Fibroblast of the aortic adventitia (primary cell): ENCODE results near the gene NCOA5. TPM values are rescaled to one million over a fixed set of nuclear protein-coding genes. Genes with fewer than 3 reads are reported as not detected.
"Not testable (repeated sequence)": the region's sequence is repeated elsewhere in the genome, so short reads cannot be mapped to it uniquely, and the experiment has no call there.

ENCODE experiments used
- DNase-seq: peaks from one replicate; pipeline ENCODE4 v3.0.0-alpha.2; 2010; ENCODE audit warnings: low read depth
- H3K4me3 ChIP-seq: 2 replicates; pipeline ENCODE4 v1.5.1; 2011; ENCODE audit warnings: low read depth, mild to moderate bottlenecking, control low read depth, low read length, moderate library complexity
- CTCF ChIP-seq: IDR thresholded peaks from 2 replicates; pipeline ENCODE4 v1.5.1; 2011; ENCODE audit warnings: mild to moderate bottlenecking, low read length, control low read depth, inconsistent platforms; ENCODE audit not compliant: insufficient read depth
- total RNA-seq: library from RNA; depleted of rRNA; stranded (reverse); fragments of >200 nt; gene quantifications from 2 replicates; pipeline ENCODE4 v1.2.3, GENCODE V29; 2012; ENCODE audit warnings: low replicate concordance

The NCOA5 gene
- total RNA-seq, 1 donor: 24.0 TPM

- no peak for TF ChIP-seq CTCF
- H3K4me3 ChIP-seq: no peak overlapping the region
- no peak for DNase-seq
These were observed 14.5 kb upstream of the NCOA5 start for GRCh38 chr20:46104262-46104661.

- no peak for DNase-seq
- no peak overlapping the region for H3K4me3 ChIP-seq
- no peak for TF ChIP-seq CTCF
These were observed 13.2 kb upstream of the NCOA5 start for GRCh38 chr20:46102940-46103339.

- no peak overlapping the region for H3K4me3 ChIP-seq
- no peak for TF ChIP-seq CTCF
- no peak for DNase-seq
These were observed 12.2 kb upstream of the NCOA5 start for GRCh38 chr20:46101957-46102356.

GRCh38 chr20:46100988-46101387 lies 11.2 kb upstream of the NCOA5 start:
- no peak overlapping the region for H3K4me3 ChIP-seq
- no peak for DNase-seq
- TF ChIP-seq CTCF: no peak

DNA sequence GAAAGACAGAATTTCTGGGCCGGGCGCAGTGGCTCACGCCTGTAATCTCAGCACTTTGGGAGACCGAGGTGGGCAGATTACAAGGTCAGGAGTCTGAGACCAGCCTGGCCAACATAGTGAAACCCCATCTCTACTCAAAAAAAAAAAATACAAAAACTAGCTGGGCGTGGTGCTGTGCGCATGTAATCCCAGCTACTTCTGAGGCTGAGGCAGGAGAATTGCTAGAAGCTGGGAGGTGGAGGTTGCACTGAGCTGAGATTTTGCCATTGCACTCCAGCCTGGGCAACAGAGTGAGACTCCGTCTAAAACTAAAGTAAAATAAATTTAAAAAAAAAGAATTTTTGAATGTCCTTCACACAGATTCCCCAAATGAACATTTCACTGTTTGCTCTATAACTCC lies 10.7 kb upstream of the NCOA5 start:
- not testable (repeated sequence) for DNase-seq, H3K4me3 ChIP-seq

- TF ChIP-seq CTCF: no peak
- no peak overlapping the region for H3K4me3 ChIP-seq
- DNase-seq: no peak
These were observed 9.9 kb upstream of the NCOA5 start for GRCh38 chr20:46099491-46100287.

DNA sequence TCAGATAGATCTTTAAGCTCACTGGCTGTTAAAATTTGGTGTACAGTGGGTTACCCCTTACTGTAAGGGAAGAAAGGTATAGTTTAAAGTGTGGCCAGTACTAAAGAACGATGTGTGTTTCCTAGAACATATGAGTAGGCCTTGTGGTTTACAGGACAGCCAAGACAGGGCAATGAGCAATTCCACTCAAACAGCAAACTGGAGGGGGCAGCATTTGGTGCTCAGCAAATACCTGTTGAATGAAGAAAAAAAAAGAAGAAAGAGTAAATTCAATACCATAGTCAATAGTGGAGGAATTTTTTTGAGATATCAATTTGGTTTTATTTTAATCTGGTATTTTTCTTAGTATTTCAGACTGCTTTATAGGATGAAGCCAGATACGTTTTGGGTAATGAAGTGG lies 3.8 kb upstream of the NCOA5 start:
- TF ChIP-seq CTCF: no peak
- DNase-seq: no peak

DNA sequence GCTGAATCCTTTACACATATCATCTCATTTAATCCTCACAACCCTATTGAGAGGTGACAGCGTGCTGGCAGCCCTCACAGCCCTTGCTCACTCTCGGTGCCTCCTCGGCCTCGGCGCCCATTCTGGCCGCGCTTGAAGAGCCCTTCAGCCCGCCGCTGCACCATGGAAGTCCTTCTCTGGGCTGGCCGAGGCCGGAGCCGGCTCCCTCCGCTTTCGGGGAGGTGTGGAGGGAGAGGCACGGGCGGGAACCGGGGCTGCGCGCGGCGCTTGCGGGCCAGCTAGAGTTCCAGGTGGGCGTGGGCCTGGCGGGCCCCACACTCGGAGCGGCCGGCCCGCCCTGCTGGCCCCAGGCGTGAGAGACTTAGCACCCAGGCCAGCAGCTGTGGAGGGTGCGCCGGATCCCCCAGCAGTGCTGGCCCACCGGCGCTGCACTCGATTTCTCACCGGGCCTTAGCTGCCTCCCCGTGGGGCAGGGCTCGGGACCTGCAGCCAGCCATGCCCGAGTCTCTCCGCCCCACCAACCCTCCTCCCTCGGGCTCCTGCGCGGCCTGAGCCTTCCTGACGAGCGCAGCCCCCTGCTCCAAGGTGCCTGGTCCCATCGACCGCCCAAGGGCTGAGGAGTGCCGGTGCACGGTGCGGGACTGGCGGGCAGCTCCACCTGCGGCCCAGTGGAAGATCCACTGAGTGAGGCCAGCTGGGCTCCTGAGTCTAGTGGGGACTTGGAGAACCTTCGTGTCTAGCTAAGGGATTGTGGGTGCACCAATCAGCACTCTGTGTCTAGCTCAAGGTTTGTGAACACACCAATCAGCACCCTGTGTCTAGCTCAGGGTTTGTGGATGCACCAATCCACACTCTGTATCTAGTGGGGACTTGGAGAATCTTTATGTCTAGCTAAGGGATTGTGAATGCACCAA lies 2.1 kb upstream of the NCOA5 start:
- DNase-seq, H3K4me3 ChIP-seq: not testable (repeated sequence)

More for the DNA sequence above, 3.8 kb upstream of the NCOA5 start:
- H3K4me3 ChIP-seq: no peak overlapping the region
